HAP-1 (cell line): Measurements from ENCODE around the gene CYB561D1.
"Not testable (repeated sequence)": the region's sequence is repeated elsewhere in the genome, so short reads cannot be mapped to it uniquely, and the experiment has no call there.

Experiments
- DNase-seq, 2 experiments: peaks; one replicate each; pipeline ENCODE4 v3.0.0-alpha.2; 2016 to 2020; ENCODE audit warnings: low spot score in 2 of 2
- H3K27me3 ChIP-seq: fragments of 250-450 bp; sonication (Bioruptor Pico); 2 replicates; pipeline ENCODE4 v1.5.1; 2020; ENCODE audit warnings: low read depth, mild to moderate bottlenecking, moderate library complexity
- H3K36me3 ChIP-seq: fragments of 250-450 bp; sonication (Bioruptor Pico); replicated peaks from 2 replicates; pipeline ENCODE4 v1.5.1; 2020; ENCODE audit warnings: mild to moderate bottlenecking
- H3K4me1 ChIP-seq: fragments of 250-450 bp; sonication (Bioruptor Pico); 2 replicates; pipeline ENCODE4 v1.5.1; 2020; ENCODE audit warnings: mild to moderate bottlenecking
- H3K4me3 ChIP-seq: fragments of 250-450 bp; sonication (Bioruptor Pico); 2 replicates; pipeline ENCODE4 v1.5.1; 2020; ENCODE audit warnings: mild to moderate bottlenecking, moderate library complexity
- H3K9me3 ChIP-seq: fragments of 250-450 bp; sonication (Bioruptor Pico); 2 replicates; pipeline ENCODE4 v1.5.1; 2020; ENCODE audit warnings: mild to moderate bottlenecking, moderate library complexity
- in situ Hi-C: fragments of 300-500 bp; cut with MboI; formaldehyde crosslinking; loops from 3 replicates; pipeline ENCODE4 v1.14.3; 2020; ENCODE audit warnings: low sequenced_read_pairs, inconsistent platforms, mixed read lengths

The CYB561D1 gene, protein sequence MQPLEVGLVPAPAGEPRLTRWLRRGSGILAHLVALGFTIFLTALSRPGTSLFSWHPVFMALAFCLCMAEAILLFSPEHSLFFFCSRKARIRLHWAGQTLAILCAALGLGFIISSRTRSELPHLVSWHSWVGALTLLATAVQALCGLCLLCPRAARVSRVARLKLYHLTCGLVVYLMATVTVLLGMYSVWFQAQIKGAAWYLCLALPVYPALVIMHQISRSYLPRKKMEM

DNA sequence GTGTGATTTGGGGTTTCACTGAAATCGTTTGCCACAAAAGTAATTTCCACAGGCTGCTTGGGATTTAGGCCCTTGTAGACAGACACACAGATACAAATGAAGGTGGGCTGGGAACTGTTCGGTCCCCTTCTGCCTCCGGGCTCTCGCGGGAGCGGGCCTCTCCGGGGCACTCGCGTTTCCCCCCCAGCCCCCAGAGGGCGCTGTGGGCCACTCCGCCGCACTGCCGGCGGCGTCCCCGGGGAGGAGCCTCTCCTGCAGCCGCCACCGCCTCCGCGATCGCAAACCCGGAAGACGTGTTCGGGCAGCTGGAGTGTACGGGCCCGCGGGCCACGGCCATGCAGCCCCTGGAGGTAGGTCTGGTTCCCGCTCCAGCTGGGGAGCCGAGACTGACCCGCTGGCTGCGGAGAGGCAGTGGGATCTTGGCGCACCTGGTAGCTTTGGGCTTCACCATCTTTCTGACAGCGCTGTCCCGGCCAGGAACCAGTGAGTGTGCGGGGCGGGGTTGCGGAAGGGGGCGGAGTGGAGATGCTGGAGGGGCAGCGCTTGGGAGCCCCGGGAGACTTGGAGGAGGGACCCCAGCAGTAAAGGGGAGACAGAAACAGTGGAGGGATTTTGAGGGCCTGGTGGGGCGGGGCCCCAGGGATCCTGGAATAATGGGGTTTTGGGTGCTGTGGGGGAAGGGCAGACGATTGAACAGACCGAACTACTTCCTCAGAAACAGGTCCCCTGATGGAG, at the start of gene CYB561D1:
Gene CYB561D1, plus strand, starts transcription at position 290 of the 735 bp plus-strand sequence. Its CDS starts 46 bp downstream, at position 336.
- Histone ChIP-seq H3K9me3 (no peaks in the 10 kb centered on the region), H3K4me1 (peaks cover 7% of the 10 kb centered on the region; the same call in 1 of the 2 replicates), H3K27me3 (no peaks in the 10 kb centered on the region), H3K36me3 (peaks cover 7% of the 10 kb centered on the region; the same call in 1 of the 2 replicates), H3K4me3 (peak within 1 kb of the TSS; percentile 99)
- peak; percentile 84 to 93 for DNase-seq
- in situ Hi-C loops = no loop called here

DNA sequence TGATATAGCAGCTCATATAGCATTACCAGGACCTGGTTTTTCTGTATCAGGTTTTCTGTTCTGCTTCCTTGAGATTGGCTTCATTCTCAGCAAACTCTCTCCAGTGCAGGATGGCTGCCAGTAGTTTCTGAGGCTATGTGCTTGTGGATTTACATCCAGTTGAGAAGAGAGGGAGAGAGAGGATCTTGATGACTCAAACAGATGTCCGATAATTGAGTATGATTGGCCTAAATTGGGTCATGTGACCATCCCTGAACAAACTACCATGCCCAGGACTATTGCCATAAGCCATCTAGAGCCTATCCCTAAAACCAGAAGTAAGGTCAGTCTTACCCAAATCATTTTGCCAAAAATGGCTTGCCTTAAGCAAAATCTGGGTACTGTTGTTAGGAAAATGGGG, 49.5 kb upstream of the CYB561D1 start:
- Histone ChIP-seq H3K9me3 (no peaks in the 10 kb centered on the region), H3K36me3 (no peaks in the 10 kb centered on the region), H3K4me3 (no peak overlapping the region), H3K27me3 (no peaks in the 10 kb centered on the region), H3K4me1 (peaks cover 4% of the 10 kb centered on the region)
- DNase-seq = no peak
- in situ Hi-C loops = no loop called here

DNA sequence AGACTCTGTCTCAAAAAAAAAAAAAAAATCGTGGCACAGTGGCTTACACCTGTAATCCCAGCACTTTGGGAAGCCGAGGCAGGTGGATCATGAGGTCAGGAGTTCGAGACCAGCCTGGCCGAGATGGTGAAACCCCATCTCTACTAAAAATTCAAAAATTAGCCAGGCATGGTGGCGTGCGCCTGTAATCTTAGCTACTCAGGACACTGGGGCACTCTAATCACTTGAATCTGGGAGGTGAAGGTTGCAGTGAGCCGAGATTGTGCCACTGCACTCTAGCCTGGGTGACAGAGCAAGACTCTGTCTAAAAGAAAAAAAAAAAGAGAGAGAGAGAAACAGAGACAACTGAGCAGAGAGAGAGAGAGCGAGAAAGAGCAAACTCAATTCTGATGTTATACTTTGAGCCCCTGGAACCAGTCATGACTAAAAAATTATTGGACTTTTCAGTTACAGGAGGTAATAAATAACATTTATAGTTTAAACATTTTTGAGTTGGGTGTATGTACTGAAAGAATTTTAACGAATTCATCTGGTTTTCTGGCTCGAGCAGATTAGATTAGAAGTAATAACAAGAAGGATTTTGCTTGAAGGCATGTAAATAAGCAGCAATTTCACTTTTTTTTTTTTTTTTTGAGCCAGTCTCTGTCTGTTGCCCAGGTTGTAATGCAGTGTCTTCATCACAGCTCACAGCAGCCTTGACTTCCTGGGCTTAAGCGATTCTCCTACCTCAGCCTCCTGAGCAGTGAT, 47.8 kb upstream of the CYB561D1 start:
- DNase-seq, H3K27me3 ChIP-seq, in situ Hi-C loops, H3K36me3 ChIP-seq, H3K4me1 ChIP-seq, H3K9me3 ChIP-seq, H3K4me3 ChIP-seq: not testable (repeated sequence)

DNA sequence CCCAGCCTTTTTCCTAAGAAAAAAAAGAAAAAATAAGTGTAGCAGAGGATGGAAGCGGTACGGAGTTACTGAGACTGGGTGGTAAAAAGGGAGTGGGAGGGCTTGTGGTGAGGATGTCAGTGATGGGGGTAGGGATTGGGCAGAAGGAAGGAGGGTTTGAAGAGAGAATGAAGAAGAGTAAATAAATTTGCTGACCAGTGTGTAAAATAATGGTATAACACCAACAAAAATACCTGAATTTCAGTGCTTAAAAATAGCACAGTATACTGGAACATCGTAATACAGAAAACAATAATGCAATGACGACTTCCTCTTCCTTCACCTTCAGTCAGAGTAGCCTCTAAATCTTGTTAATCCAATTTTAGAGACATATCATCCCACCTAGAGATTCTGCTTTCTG, 46.4 kb upstream of the CYB561D1 start:
- Histone ChIP-seq H3K9me3 (no peaks in the 10 kb centered on the region), H3K36me3 (no peaks in the 10 kb centered on the region), H3K4me1 (peaks cover 2% of the 10 kb centered on the region), H3K27me3 (no peaks in the 10 kb centered on the region), H3K4me3 (no peak overlapping the region)
- no peak for DNase-seq
- in situ Hi-C loops = no loop called here

DNA sequence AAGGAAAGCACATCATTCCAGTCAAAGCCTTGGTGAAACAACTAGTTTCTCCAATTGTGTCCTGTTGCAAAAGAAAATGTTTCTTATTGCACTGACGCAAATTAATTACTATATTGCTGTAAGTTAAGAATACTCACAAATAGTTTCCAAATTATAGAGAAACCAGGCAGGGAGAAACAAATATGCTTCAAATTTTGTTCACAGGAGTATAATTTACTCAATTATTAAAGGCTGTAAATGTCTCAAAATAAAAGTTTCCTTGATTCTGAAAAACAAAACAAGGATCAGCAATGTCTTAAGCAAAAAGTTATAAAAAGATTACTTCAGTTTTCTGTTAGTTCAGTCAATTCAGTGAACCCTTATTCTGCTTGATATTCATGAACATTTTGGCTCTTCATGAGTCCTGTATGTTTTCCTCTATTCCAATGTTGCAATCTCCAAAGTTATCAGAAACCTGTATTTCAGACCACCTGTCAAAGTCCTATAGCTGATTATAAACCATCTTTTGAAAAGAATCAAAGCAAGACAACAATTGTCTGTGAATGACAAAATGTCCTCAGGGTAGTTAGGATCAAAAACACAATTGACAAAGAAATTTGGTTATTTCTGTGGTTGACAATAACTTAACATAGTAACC, 39.3 kb upstream of the CYB561D1 start:
- in situ Hi-C loops = no loop called here

DNA sequence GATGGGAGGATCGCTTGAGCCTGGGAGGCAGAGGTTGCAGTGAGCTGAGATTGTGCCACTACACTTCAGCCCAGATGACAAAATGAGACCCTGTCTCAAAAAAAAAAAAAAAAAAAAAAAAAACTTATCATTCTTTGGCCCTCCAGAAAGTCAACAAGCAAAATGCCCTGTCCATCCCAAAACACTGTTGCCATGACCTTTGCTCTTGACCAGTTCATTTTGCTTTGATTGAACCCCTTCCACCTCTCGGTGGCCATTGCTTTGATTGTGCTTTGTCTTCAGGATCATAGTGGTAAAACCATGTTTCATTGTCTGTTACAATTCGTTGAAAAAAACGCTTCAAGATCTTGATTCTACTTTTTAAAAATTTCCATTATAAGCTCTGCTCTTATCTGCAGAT, 36.1 kb upstream of the CYB561D1 start:
- no peaks in the 10 kb centered on the region for H3K9me3 ChIP-seq
- no peak overlapping the region for H3K4me3 ChIP-seq
- H3K4me1 ChIP-seq = no peaks in the 10 kb centered on the region
- in situ Hi-C loops = no loop called here
- no peaks in the 10 kb centered on the region for H3K36me3 ChIP-seq
- no peak for DNase-seq
- H3K27me3 ChIP-seq = no peaks in the 10 kb centered on the region

More for the DNA sequence above, 39.3 kb upstream of the CYB561D1 start:
- Histone ChIP-seq H3K27me3 (no peaks in the 10 kb centered on the region), H3K4me1 (no peaks in the 10 kb centered on the region), H3K4me3 (no peak overlapping the region), H3K9me3 (no peaks in the 10 kb centered on the region), H3K36me3 (no peaks in the 10 kb centered on the region)
- DNase-seq = no peak

DNA sequence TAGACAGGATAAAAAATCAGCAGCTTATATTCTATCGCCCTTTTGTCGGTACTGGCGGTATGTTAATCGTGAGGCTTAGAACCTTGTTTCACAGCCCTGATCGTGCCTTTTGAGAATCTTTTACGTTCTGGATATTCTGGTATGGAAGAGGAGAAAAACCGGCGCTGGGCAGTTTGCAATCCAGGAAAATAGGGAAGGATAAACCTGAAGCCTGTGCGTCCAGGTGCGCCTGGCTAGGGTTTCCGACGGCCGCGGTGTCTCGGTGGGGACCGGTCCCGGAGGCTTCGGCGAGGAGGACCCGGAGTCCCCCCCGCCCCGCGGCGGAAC, 27.8 kb upstream of the CYB561D1 start:
- Histone ChIP-seq H3K4me1 (peaks cover 31% of the 10 kb centered on the region), H3K9me3 (no peaks in the 10 kb centered on the region), H3K27me3 (no peaks in the 10 kb centered on the region; the same call in none of the 2 replicates), H3K4me3 (peak overlapping the region; percentile 43), H3K36me3 (no peaks in the 10 kb centered on the region)
- in situ Hi-C loops = no loop called here
- peak in 1 of 2 experiments; percentile 47 for DNase-seq

DNA sequence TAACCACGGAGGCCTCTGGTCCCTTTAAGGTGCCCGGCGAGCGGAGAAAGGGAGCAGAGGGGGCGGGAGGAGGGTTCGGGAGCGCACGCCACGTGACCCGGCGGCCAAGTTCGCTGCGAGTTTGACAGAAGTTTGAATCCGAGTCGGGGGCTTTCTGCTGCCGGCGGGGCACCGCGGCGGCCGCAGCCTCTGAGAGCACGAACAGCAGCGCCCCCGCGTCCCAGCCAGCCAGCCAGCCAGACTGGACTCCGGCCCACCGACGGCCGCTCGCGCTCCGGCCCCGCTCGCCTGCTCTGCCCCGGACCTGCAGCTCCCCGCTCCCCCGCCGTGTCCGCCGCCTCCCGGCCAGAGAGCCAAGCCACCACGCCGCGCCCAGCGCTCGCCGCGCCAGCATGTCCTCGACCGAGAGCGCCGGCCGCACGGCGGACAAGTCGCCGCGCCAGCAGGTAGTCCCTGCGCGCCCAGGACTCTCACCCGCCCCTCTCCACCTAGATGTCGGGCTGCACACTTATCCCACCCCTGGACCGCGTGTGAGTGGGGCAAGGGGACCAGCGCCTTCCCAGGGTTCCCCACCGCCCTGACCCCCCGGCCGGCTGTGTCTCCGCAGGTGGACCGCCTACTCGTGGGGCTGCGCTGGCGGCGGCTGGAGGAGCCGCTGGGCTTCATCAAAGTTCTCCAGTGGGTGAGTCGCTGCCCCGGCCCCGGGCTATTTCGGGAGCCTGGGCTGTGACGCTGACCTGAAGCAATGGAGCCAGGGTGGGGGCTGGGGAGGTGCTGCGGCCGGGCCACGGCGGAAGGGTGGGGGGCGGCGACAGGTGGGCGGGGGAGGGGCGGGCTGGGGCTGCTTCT, 27.2 kb upstream of the CYB561D1 start, which contains the start of gene SYPL2:
Gene SYPL2, plus strand, starts transcription at position 95 of the 849 bp plus-strand sequence. Its CDS starts 298 bp downstream, at position 393.
- Histone ChIP-seq H3K9me3 (no peaks in the 10 kb centered on the region), H3K4me1 (peaks cover 31% of the 10 kb centered on the region), H3K27me3 (no peaks in the 10 kb centered on the region; the same call in none of the 2 replicates), H3K36me3 (no peaks in the 10 kb centered on the region), H3K4me3 (peak within 1 kb of the TSS; percentile 43)
- peak; percentile 69 to 90 for DNase-seq
- in situ Hi-C loops = no loop called here

DNA sequence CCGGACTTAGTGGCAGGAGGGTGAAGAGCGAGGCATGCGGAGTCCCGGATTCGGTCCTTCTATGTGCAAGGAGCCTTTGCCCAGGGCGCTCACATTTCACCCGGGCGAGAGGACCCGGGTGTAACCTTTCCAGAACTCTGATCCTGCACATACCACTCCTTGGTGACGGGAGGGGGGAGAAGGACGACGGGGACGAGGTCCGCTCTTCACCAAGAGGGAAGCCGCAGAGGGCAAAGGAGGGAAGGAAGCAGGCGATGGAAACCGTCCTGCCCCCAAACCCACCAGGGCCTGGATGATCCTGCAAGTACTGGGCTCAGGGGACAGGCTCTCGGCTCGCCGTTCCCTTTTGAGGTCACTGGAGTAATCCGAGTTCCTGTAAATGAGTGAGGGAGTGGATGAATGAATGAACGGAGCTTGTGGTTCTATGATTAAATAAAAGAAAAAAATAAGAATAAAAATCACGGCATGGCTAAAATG, 26.6 kb upstream of the CYB561D1 start:
- Histone ChIP-seq H3K4me3 (peak overlapping the region; percentile 43), H3K27me3 (no peaks in the 10 kb centered on the region; the same call in none of the 2 replicates), H3K4me1 (peaks cover 31% of the 10 kb centered on the region), H3K36me3 (no peaks in the 10 kb centered on the region), H3K9me3 (no peaks in the 10 kb centered on the region)
- peak in 1 of 2 experiments; percentile 49 for DNase-seq
- in situ Hi-C loops = no loop called here

DNA sequence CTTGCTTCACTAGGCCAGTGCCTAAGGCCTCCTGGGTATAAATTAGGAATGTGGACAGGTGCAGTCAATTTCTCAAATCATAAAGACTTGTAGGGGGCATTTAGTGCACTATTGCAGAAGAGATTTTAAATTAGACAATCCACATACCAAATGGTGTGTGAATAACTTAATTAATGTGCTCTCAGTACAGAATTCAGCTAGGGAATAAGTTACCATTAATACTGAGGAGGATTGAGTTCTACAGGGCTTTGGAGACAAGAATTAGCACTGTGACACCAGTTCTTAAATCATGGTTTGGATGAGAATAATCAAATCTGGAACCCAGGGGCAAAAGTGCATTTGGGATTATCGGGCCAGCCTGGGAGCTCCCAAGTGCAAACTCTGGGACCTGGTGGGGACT, 25.8 kb upstream of the CYB561D1 start:
- H3K27me3 ChIP-seq = no peaks in the 10 kb centered on the region; the same call in none of the 2 replicates
- H3K9me3 ChIP-seq = no peaks in the 10 kb centered on the region
- no peaks in the 10 kb centered on the region for H3K36me3 ChIP-seq
- DNase-seq = no peak
- in situ Hi-C loops = no loop called here
- H3K4me1 ChIP-seq = peaks cover 31% of the 10 kb centered on the region
- H3K4me3 ChIP-seq = no peak overlapping the region

DNA sequence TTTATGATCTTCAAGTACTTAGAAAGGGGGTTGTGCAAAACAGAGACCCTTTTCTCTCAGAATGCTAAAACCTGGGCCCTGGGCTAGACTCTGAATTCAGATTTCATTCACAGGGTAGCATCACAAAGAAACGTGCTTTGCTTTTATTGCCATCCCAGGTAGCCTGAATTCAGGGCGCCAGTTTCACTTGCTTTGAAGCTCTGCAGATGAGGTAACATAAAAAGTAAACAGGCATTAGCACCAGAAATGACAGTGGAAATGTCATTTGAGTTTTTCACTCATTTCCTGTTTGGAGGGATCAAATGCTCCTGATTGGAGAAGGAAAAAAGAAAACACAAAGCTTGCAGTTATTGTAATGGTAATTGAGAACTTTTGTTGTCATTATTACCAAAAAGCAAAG, 25.0 kb upstream of the CYB561D1 start:
- Histone ChIP-seq H3K9me3 (no peaks in the 10 kb centered on the region), H3K27me3 (no peaks in the 10 kb centered on the region; the same call in none of the 2 replicates), H3K4me3 (no peak overlapping the region), H3K4me1 (peaks cover 31% of the 10 kb centered on the region), H3K36me3 (no peaks in the 10 kb centered on the region)
- in situ Hi-C loops = no loop called here
- DNase-seq = peak in 1 of 2 experiments; percentile 87

DNA sequence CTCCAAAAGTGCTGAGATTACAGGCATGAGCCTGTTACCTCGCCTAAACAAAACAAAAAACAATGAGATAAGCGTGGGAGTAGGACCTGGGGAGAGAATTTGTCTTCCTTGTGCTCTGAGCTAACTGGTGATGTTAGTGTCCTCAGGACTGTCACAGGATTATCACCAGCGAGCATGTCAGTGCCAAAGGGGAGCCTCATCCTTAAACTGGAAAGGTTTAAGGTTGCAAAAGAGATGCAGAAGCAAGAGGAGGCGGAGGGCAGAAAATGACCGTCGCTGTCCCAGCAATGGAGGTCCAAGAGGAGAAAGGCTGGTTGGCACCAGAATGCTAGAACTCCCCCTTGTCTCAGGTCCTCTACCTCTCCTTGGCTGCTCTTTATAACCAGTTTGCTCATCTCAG, 23.6 kb upstream of the CYB561D1 start:
- no peak overlapping the region for H3K4me3 ChIP-seq
- H3K9me3 ChIP-seq = no peaks in the 10 kb centered on the region
- H3K36me3 ChIP-seq = no peaks in the 10 kb centered on the region
- H3K4me1 ChIP-seq = peaks cover 25% of the 10 kb centered on the region
- no peaks in the 10 kb centered on the region; the same call in none of the 2 replicates for H3K27me3 ChIP-seq
- in situ Hi-C loops = no loop called here
- no peak for DNase-seq
